NCI-H524 treated with DMSO at 0.1 percent for 48 hours (cell line): ENCODE results near the gene CYP27A1.
A peak's percentile ranks its signal among the peaks of the same experiment; 100 is the strongest.

Source experiments
- DNase-seq: peaks from one replicate; lab custom pipeline; 2025; lab: John Stamatoyannopoulos, UW

The CYP27A1 gene

GRCh38 chr2:218773881-218774280, 8.1 kb upstream of the CYP27A1 start:
- DNase-seq: no peak

DNA sequence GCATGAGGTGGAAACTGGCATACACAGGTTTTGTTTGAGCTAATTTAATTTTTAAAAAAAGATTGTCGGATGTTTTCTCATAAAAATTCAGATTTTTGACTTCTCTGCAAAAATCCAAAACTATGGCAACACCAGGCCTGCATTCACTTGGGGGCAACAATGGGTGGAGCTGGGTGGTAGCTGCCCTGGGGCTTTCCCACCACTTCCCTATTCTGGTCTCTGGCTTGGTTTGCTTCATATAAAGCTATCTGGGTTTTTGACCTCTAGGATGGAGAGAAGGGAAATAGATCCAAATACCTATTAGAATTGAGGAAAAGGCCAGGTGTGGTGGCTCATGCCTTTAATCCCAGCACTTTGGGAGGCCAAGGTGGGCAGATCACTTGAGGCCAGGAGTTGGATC, 5.5 kb upstream of the CYP27A1 start:
- no peak for DNase-seq

- DNase-seq: no peak
Observed at GRCh38 chr2:218777276-218777990, 4.5 kb upstream of the CYP27A1 start.

GRCh38 chr2:218780046-218780445, 1.9 kb upstream of the CYP27A1 start:
- no peak for DNase-seq

GRCh38 chr2:218780851-218781690, 876 bp upstream of the CYP27A1 start:
- DNase-seq: no peak

- DNase-seq: no peak
Observed at GRCh38 chr2:218782528-218782844, 539 bp downstream of the CYP27A1 start.

GRCh38 chr2:218783688-218784087, 1.7 kb downstream of the CYP27A1 start:
- DNase-seq: no peak

GRCh38 chr2:218785103-218785502, 3.2 kb downstream of the CYP27A1 start:
- DNase-seq: no peak

- DNase-seq: no peak
Observed at GRCh38 chr2:218786133-218786532, 4.2 kb downstream of the CYP27A1 start.

- DNase-seq: no peak
Observed at GRCh38 chr2:218788529-218789255, 6.7 kb downstream of the CYP27A1 start.

DNA sequence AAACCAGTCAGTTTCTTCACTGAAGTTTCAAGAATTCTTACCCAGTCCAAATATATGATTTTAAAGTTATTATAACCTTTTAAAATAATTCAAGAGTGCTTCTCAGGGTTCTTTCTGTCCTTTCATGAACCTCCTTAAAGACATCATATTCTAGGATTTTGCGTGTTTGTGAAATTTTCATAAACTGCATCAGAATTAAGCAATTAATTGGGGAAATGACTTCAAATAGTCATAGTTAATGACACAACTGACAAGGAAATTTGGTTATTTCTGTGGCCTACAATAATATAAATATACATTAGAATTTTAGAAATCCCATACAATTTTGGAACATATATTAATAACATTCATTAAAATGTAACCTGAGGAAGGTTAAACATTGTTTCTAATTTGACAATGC, 10.5 kb downstream of the CYP27A1 start:
- DNase-seq: no peak

DNA sequence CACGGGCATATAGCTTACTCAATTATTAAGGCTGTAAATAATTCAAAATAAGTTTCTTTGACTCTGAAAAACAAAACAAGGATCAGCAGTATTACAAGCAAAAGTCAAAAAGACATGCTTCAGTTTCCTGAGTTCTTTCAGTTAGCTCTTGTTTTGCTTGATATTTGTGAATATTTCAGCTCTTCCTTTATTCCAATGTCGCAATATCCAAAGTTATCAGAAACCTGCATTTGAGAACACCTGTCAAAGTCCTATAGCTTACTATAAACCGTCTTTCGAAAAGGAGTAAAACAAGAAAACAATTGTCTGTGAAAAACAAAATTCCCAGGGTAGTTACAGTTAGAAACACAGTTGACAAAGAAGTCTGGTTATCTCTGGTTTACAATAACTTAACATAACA, 14.7 kb downstream of the CYP27A1 start:
- DNase-seq: no peak

DNA sequence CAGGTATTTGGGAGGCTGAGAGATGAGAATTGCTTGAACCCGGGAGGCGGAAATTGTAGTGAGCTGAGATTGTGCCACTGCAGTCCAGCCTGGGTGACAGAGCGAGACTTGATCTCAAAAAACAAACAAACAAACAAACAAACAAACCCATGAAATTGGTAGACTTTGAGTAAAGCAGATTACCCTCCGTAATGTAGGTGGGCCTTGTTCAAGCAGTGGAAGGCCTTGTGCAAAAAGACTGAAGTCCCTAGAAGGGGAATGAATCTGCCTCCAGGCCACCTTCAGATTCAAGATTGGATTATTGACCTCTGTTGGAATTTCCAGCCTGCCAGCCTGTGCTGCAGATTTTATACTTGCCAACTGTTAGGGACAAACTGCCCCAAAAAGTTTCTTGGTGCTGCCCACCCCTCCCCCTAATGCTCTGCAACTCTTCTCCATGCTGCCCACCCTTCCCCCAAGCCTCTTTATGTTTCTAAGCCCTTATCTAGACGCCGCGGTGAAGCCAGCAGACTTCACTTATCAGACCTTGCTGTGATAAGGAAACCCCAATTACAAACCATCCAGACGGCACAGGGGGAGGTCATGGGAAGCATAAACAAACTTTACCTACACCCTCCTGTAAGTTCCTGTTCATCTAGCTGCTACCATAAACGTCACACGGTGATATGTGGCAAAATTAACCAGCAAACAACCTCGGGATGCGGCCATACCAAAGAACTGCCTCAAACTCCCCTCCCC, 17.0 kb downstream of the CYP27A1 start:
- no peak for DNase-seq

- no peak for DNase-seq
Observed at GRCh38 chr2:218799990-218800389, 18.0 kb downstream of the CYP27A1 start.

- no peak for DNase-seq
Observed at GRCh38 chr2:218802386-218802994, 20.5 kb downstream of the CYP27A1 start.

- DNase-seq: no peak
Observed at GRCh38 chr2:218804817-218805216, 22.9 kb downstream of the CYP27A1 start.

GRCh38 chr2:218805627-218806026, 23.7 kb downstream of the CYP27A1 start:
- DNase-seq: peak; percentile 49

DNA sequence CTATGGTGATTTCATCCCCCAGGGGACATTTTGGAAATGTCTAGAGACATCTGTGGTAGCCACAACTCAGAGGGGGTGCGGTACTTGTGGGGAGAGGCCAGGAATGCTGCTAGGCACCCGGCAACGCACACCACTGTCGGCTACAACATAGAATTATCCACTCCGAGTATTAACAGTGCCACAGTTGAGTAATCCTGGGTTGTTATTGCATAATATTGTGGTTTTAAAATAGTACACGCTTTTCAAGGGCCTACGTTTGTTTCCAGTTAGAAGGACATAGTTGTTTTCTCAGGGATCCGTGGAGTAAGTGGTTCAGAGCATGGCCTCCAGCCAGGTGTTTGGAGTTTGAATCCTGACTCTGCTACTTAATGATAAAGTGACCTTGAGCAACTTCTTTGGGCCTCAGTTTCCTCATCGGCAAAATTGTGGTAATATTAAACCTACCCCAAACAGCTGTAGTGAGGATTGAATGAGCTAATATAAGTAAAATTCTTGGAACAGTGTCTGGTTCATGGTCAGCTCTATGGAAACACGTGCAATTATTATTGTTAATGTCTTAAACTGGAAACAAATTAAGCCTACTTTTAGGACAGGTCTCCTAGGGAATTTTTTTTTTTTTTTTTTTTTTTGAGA, 24.5 kb downstream of the CYP27A1 start:
- peak; percentile 38 for DNase-seq

- DNase-seq: no peak
Observed at GRCh38 chr2:218807626-218808025, 25.7 kb downstream of the CYP27A1 start.

DNA sequence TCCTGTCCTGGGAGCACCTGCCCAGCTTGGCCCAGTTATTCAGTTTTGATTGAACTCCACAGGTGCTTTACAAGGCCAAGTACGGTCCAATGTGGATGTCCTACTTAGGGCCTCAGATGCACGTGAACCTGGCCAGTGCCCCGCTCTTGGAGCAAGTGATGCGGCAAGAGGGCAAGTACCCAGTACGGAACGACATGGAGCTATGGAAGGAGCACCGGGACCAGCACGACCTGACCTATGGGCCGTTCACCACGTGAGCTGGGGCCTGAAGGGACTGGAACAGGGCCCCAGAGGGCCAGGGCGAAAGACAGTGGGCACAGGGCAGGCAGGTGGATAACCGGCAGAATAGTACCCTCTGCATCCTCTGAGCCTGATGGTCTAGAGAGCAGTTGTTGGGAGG, 27.6 kb downstream of the CYP27A1 start:
- DNase-seq: no peak

GRCh38 chr2:218810256-218810655, 28.3 kb downstream of the CYP27A1 start:
- no peak for DNase-seq
